GM12872 (cell line): ENCODE data around the gene SCN5A.

Experiments
- TF ChIP-seq, protein P1 (sequence below): IDR thresholded peaks from 3 replicates; pipeline ENCODE4 v1.5.1; 2011; ENCODE audit warnings: low read depth, mild to moderate bottlenecking, low read length, moderate library complexity; ENCODE audit not compliant: insufficient read depth

SCN5A gene

DNA sequence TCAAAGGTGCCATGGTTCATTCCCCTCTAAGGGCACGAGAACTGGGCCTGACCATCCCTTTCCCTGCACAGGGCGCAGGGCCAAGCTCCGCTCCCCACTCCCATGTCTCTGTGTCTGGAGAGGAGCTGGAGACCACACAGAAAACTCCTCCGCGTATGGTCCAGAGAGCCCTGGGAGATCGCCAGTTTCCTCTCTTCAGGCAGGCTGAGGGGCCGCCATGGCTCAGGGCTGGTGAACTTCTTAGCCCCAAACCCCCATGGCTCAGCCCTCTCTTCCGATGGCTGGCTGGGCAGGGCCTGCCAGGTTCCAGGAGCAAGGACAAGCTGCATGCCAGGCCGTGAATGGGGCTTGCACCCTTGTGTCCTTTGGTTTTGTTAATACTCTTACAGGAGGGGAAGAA is 100.4 kb downstream of the SCN5A start:
- TF ChIP-seq, protein P1, sequence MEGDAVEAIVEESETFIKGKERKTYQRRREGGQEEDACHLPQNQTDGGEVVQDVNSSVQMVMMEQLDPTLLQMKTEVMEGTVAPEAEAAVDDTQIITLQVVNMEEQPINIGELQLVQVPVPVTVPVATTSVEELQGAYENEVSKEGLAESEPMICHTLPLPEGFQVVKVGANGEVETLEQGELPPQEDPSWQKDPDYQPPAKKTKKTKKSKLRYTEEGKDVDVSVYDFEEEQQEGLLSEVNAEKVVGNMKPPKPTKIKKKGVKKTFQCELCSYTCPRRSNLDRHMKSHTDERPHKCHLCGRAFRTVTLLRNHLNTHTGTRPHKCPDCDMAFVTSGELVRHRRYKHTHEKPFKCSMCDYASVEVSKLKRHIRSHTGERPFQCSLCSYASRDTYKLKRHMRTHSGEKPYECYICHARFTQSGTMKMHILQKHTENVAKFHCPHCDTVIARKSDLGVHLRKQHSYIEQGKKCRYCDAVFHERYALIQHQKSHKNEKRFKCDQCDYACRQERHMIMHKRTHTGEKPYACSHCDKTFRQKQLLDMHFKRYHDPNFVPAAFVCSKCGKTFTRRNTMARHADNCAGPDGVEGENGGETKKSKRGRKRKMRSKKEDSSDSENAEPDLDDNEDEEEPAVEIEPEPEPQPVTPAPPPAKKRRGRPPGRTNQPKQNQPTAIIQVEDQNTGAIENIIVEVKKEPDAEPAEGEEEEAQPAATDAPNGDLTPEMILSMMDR: no peak

- TF ChIP-seq, protein P1: no peak
These were observed 101.1 kb downstream of the SCN5A start for GRCh38 chr3:38548154-38548931.

DNA sequence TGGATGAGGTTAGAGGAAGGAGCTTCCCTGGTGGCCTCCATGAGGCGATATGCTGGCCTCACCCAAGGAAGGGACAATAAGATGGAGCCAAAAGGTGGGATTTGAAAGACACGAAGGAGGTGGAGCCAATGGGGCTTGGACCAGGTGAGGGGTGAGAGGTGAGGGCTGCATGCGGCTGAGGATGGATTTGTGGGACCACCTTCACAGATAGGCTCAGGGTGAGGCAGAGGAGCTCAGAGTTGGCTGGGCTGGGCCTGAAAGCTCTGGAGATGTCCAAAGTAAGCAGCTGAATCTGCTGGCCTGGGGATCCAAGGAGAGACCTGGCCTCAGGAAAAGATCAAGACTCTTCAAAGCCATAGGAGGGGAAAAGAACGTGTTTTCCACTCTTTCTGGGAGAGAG is 103.5 kb downstream of the SCN5A start:
- TF ChIP-seq, protein P1: no peak

- TF ChIP-seq, protein P1: no peak
These were observed 103.9 kb downstream of the SCN5A start for GRCh38 chr3:38545550-38545949.

- TF ChIP-seq, protein P1: no peak
These were observed 104.6 kb downstream of the SCN5A start for GRCh38 chr3:38544926-38545325.

GRCh38 chr3:38543586-38543985 is 105.9 kb downstream of the SCN5A start:
- TF ChIP-seq, protein P1: no peak

DNA sequence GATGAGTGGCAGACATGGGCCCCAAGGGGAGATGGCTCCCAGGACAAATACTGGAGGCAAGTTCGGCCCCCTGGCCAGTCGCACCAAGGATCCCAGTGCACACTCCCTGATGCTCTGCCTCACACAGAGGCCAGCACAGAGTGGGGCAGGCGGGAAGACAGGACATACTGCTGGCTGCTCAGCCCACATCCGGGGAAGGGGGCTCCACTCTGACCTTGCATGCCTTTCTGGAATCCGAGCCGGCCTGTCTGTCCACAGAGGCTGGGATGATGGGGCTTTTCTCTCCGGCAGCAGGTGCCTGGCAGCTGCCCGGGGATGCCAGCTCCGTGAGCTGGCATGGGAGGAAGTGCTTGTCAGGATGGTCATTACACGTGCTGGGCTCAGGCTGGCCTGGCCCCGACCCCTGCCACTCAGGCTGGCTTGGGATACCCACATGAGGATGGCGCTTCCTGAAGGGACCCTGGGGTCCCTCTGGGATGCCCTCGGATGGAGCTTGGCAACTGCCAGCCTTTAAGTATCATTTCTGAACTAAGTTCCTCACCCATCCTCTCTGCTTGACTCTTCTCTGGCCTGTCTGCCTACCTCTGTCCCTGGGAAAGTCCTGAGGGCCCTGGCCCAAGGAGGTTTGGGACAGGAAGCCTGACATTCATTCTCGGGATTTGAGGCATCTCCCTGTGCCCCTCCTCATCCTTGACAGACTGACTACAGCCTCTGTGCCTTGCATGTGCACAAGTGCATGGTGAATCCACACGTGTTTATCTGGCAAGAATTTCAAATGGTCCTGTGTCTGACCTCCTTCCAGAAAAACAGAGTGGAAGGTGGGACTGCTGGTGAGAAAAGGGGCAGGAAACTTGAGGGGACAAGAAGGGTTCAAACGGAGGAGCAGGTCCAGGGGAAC is 106.8 kb downstream of the SCN5A start:
- TF ChIP-seq, protein P1: no peak
